Panc1 (cell line): ENCODE results near the gene SPIN4.
"Not testable (repeated sequence)": the region's sequence is repeated elsewhere in the genome, so short reads cannot be mapped to it uniquely, and the experiment has no call there.

Source experiments
- POLR2AphosphoS5 ChIP-seq: IDR thresholded peaks from 2 replicates; pipeline ENCODE4 v1.6.1; 2012; ENCODE audit warnings: mild to moderate bottlenecking, low read depth, low read length, moderate library complexity
- SIN3A ChIP-seq: IDR thresholded peaks from 2 replicates; pipeline ENCODE4 v1.6.1; 2012; ENCODE audit warnings: low read depth, mild to moderate bottlenecking, low read length, moderate library complexity, borderline replicate concordance; ENCODE audit not compliant: insufficient read depth
- TCF7L2 ChIP-seq: IDR thresholded peaks from 2 replicates; pipeline ENCODE4 v1.6.1; 2011; ENCODE audit warnings: mild to moderate bottlenecking, low read depth, low read length, inconsistent platforms
- TF ChIP-seq, protein P1 (sequence below): fragments of 450-650 bp; IDR thresholded peaks from 2 replicates; pipeline ENCODE4 v1.5.1; 2017; ENCODE audit warnings: mild to moderate bottlenecking
- TF ChIP-seq, protein P2 (sequence below), 2 experiments: IDR thresholded peaks; 2 replicates each; pipeline ENCODE4 v1.6.1; 2011 to 2012; ENCODE audit warnings: low read depth in 2 of 2, control low read depth in 1 of 2, low read length in 1 of 2, mild to moderate bottlenecking in 1 of 2, moderate library complexity in 1 of 2; ENCODE audit not compliant: insufficient read depth in 1 of 2

GRCh38 chrX:63393094-63393493, 42.0 kb upstream of the SPIN4 start:
- not testable (repeated sequence) for TF ChIP-seq SIN3A, POLR2AphosphoS5, TCF7L2
- TF ChIP-seq, protein P1, sequence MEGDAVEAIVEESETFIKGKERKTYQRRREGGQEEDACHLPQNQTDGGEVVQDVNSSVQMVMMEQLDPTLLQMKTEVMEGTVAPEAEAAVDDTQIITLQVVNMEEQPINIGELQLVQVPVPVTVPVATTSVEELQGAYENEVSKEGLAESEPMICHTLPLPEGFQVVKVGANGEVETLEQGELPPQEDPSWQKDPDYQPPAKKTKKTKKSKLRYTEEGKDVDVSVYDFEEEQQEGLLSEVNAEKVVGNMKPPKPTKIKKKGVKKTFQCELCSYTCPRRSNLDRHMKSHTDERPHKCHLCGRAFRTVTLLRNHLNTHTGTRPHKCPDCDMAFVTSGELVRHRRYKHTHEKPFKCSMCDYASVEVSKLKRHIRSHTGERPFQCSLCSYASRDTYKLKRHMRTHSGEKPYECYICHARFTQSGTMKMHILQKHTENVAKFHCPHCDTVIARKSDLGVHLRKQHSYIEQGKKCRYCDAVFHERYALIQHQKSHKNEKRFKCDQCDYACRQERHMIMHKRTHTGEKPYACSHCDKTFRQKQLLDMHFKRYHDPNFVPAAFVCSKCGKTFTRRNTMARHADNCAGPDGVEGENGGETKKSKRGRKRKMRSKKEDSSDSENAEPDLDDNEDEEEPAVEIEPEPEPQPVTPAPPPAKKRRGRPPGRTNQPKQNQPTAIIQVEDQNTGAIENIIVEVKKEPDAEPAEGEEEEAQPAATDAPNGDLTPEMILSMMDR, result not testable (repeated sequence)
- TF ChIP-seq, protein P2, sequence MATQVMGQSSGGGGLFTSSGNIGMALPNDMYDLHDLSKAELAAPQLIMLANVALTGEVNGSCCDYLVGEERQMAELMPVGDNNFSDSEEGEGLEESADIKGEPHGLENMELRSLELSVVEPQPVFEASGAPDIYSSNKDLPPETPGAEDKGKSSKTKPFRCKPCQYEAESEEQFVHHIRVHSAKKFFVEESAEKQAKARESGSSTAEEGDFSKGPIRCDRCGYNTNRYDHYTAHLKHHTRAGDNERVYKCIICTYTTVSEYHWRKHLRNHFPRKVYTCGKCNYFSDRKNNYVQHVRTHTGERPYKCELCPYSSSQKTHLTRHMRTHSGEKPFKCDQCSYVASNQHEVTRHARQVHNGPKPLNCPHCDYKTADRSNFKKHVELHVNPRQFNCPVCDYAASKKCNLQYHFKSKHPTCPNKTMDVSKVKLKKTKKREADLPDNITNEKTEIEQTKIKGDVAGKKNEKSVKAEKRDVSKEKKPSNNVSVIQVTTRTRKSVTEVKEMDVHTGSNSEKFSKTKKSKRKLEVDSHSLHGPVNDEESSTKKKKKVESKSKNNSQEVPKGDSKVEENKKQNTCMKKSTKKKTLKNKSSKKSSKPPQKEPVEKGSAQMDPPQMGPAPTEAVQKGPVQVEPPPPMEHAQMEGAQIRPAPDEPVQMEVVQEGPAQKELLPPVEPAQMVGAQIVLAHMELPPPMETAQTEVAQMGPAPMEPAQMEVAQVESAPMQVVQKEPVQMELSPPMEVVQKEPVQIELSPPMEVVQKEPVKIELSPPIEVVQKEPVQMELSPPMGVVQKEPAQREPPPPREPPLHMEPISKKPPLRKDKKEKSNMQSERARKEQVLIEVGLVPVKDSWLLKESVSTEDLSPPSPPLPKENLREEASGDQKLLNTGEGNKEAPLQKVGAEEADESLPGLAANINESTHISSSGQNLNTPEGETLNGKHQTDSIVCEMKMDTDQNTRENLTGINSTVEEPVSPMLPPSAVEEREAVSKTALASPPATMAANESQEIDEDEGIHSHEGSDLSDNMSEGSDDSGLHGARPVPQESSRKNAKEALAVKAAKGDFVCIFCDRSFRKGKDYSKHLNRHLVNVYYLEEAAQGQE (IDR thresholded peaks at IDR 0.05; ENCODE audit: insufficient read depth in 1 of 2, low read depth in 2 of 2, low read length in 1 of 2), result not testable (repeated sequence)
